Measurements from ENCODE around the gene FOXP3.

FOXP3 gene

DNA sequence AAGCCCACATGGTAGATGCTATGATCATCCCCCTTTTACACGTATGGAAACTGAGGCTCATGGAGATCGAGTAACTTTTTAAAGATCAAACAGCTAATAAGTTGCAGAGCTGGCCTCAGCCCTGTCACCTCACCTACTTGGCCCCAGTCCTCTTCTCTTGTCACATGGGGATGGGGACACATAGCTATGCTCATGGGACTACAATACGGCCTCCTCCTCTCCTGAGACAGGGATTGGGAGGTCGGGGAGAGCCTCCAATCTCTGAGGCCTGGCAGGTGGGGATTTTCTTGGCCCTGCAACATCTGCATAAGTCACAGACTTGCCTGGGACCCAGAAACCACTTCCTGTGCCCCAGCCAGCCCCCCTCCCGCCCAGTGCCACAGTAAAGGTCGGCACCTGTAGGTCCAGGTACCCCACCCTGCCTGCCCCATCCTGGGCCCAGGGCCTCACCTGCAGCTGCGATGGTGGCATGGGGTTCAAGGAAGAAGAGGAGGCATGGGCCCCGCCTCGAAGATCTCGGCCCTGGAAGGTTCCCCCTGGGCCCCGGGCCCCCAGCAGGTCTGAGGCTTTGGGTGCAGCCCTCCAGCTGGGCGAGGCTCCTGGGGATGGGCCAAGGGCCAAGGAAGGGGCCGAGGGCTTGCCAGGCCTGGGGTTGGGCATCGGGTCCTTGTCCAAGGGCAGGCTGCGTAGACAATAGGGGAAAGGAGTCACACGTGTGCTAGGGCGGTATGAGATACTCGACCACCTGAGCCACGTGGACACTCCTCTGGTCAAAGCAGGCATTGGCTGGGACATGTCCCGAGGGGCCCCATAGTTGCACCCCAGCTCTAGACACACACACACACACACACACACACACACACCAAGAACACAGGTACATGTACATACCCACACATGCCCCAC lies 6.4 kb downstream of the FOXP3 start:
- TF ChIP-seq, protein P1, sequence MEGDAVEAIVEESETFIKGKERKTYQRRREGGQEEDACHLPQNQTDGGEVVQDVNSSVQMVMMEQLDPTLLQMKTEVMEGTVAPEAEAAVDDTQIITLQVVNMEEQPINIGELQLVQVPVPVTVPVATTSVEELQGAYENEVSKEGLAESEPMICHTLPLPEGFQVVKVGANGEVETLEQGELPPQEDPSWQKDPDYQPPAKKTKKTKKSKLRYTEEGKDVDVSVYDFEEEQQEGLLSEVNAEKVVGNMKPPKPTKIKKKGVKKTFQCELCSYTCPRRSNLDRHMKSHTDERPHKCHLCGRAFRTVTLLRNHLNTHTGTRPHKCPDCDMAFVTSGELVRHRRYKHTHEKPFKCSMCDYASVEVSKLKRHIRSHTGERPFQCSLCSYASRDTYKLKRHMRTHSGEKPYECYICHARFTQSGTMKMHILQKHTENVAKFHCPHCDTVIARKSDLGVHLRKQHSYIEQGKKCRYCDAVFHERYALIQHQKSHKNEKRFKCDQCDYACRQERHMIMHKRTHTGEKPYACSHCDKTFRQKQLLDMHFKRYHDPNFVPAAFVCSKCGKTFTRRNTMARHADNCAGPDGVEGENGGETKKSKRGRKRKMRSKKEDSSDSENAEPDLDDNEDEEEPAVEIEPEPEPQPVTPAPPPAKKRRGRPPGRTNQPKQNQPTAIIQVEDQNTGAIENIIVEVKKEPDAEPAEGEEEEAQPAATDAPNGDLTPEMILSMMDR (IDR thresholded peaks at IDR 0.05; ENCODE audit: low read depth, low read length, missing control alignments), result no peak
- H3K4me3 ChIP-seq (replicated peaks; ENCODE audit: low read depth, low read length), result no peak overlapping the region
- DNase-seq (ENCODE audit: extremely low read depth, low read depth), result no peak

DNA sequence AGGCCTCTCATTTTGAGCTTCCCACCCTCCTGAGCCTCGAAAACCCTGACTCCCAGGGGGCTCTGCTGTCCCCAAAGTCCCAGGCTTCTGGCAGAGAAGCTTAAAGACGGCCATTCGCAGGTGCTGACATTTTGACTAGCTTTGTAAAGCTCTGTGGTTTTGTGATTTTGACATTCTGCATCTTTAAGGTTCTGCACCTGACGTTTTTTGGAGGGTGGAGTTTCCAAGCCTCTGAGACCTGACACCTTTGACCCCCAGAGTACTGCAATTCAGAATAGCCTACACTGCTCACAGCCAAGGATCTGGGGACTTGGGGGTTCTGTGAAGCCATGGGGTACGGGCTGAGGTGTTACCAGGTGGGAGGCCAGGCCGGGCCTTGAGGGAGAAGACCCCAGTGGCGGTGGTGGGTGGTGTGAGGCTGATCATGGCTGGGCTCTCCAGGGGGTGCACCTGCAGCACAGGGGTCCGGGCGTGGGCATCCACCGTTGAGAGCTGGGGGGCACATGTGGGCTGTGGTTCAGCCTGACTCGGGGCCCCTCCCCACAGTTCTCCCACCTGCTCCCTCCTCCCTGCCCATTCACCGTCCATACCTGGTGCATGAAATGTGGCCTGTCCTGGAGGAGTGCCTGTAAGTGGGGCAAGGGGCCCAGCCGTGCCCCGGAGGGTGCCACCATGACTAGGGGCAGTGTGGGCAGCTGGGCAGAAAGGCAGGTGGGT lies 7.3 kb downstream of the FOXP3 start:
- TF ChIP-seq, protein P1 (IDR thresholded peaks at IDR 0.05; ENCODE audit: low read depth, low read length, missing control alignments), result no peak
- no peak for DNase-seq (ENCODE audit: extremely low read depth, low read depth)
- H3K4me3 ChIP-seq (replicated peaks; ENCODE audit: low read depth, low read length), result no peak overlapping the region

DNA sequence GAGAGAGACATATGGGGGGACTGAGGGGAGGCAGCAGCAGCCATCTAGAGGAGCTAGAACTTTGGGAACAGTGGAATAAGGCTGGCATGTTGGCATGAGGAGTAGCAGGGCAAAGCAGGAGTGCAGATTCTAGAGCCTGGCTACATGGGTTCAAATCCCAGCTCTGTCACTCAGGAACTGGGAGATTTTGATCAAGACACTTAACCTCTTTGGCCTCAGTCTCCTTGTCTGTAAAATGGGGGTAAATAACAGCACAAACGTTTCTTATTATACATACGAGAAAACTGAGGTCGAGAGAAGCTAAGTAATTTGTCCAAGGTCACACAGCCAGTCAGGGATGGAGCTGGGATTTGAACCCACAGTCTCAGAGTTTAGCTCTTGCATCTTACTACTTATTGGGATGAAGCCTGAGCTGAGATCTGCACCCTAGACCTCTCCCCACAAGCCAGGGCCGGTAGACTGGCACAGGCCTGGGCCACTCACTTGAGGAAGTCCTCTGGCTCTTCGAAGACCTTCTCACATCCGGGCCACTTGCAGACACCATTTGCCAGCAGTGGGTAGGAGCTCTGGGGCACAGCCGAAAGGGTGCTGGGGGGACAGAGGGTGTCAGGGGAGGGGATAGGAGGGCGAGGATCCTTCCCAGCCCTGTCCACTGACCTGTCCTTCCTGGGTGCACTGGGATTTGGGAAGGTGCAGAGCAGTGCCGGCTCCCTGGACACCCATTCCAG lies 8.1 kb downstream of the FOXP3 start:
- TF ChIP-seq, protein P1 (IDR thresholded peaks at IDR 0.05; ENCODE audit: low read depth, low read length, missing control alignments), result no peak
- no peak for DNase-seq (ENCODE audit: extremely low read depth, low read depth)
- H3K4me3 ChIP-seq (replicated peaks; ENCODE audit: low read depth, low read length), result no peak overlapping the region

DNA sequence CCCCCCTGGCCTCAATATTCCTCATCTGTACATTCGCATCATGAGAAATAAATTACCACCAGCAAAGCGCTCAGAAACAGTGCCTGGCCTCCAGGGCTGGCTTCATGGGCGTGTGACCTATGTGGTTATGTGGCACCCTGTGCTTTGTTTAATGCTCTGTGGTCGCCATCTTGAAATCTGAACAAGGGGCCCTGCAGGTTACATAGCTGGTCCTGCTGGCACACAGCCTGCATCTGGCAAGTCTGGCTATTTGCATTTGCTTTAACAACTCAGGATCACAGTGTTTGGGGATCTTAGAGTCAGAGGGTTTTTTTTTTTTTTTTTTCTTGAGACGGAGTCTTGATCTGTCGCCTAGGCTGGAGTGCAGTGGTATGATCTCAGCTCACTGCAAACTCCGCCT lies 9.9 kb downstream of the FOXP3 start:
- TF ChIP-seq, protein P1 (IDR thresholded peaks at IDR 0.05; ENCODE audit: low read depth, low read length, missing control alignments), result no peak
- no peak for DNase-seq (ENCODE audit: extremely low read depth, low read depth)
- no peak overlapping the region for H3K4me3 ChIP-seq (replicated peaks; ENCODE audit: low read depth, low read length)

DNA sequence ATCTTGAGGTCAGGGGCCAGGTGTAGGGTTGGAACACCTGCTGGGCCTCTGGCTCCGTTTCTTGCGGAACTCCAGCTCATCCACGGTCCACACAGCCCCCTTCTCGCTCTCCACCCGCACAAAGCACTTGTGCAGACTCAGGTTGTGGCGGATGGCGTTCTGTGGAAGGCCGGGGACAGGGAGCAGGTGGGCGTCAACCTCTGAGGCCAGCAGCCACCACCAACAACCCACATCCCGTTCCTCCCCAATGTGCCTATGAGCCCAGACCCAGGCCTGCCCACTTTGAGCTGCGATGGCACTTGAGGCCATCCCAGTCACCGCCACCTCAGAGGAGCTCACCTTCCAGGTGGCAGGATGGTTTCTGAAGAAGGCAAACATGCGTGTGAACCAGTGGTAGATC lies 13.2 kb downstream of the FOXP3 start:
- no peak for DNase-seq (ENCODE audit: extremely low read depth, low read depth)
- H3K4me3 ChIP-seq (replicated peaks; ENCODE audit: low read depth, low read length), result no peak overlapping the region
- TF ChIP-seq, protein P1 (IDR thresholded peaks at IDR 0.05; ENCODE audit: low read depth, low read length, missing control alignments), result no peak

DNA sequence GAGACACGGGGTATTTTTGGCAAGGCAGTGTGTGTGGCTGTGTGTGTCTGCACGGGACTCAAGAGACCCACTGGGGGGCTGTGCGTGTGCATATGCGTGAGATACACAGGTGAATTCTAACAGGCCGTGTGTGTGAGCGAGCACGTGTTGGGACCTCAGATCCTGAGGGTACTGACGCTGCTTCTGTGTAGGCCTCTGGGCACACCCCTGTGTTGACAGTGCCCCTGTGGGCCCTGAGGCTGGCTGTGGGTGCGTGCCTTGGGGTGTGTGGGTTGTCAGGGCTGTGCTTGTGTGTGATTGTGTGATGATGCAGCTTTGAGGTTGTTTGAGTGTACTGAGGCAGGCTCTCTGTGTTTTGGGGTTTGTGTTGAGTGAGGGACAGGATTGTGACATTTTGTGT lies 13.9 kb downstream of the FOXP3 start:
- H3K4me3 ChIP-seq (replicated peaks; ENCODE audit: low read depth, low read length), result no peak overlapping the region
- no peak for DNase-seq (ENCODE audit: extremely low read depth, low read depth)
- TF ChIP-seq, protein P1 (IDR thresholded peaks at IDR 0.05; ENCODE audit: low read depth, low read length, missing control alignments), result no peak
